ENCODE results near the gene RIMKLB. TPM values are rescaled to one million over a fixed set of nuclear protein-coding genes. Genes with fewer than 3 reads are reported as not detected.

RIMKLB gene, protein sequence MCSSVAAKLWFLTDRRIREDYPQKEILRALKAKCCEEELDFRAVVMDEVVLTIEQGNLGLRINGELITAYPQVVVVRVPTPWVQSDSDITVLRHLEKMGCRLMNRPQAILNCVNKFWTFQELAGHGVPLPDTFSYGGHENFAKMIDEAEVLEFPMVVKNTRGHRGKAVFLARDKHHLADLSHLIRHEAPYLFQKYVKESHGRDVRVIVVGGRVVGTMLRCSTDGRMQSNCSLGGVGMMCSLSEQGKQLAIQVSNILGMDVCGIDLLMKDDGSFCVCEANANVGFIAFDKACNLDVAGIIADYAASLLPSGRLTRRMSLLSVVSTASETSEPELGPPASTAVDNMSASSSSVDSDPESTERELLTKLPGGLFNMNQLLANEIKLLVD
- total RNA-seq (10 to 100 TPM in 8 of 9 donors, 1 to 10 TPM in 1; 8.5 to 16.9 (median 11.9) TPM), polyA plus RNA-seq (10 to 100 TPM in 1 of 2 donors, 1 to 10 TPM in 1; 7.4 to 15.4 TPM)
- long read RNA-seq, donor 1, transcript RIMKLB-205 (6 exons, 2,236 nt): major isoform, 5 of 11 reads
- long read RNA-seq, donor 1, partial matches to known transcripts: 0 of 11 reads
- long read RNA-seq, donor 1, other reads (novel, unspliced or antisense): 6 of 11 reads
- long read RNA-seq, donor 2, partial matches to known transcripts: 1 of 10 reads
- long read RNA-seq, donor 2, other reads (novel, unspliced or antisense): 6 of 10 reads
- long read RNA-seq, donor 3, full-length matches to known transcripts: 1 of 8 reads
- long read RNA-seq, donor 3, partial matches to known transcripts: 0 of 8 reads
- long read RNA-seq, donor 3, other reads (novel, unspliced or antisense): 7 of 8 reads

- no peaks in the 10 kb centered on the region for H3K9me3 ChIP-seq
- peaks cover 0 to 47% (median 36%) of the 10 kb centered on the region in 12 donors for H3K4me1 ChIP-seq
- H3K27ac ChIP-seq: peak within 1 kb of the TSS; percentile 79 to 97 (median 91)
- peak; percentile 71 to 96 (median 92) for ATAC-seq
- 0 to 1% (median 0%) methylated on average over 36 to 88 of the region's 88 CpGs for WGBS, 4 donors
- no peaks in the 10 kb centered on the region for H3K27me3 ChIP-seq
- intact Hi-C loops (cut with DNase I): no loop called here
- DNase-seq: peak; percentile 87 to 91 (median 89)
- peak within 1 kb of the TSS; percentile 70 to 100 (median 94) for H3K4me3 ChIP-seq
- no peaks in the 10 kb centered on the region for H3K36me3 ChIP-seq
- TF ChIP-seq, protein P1, sequence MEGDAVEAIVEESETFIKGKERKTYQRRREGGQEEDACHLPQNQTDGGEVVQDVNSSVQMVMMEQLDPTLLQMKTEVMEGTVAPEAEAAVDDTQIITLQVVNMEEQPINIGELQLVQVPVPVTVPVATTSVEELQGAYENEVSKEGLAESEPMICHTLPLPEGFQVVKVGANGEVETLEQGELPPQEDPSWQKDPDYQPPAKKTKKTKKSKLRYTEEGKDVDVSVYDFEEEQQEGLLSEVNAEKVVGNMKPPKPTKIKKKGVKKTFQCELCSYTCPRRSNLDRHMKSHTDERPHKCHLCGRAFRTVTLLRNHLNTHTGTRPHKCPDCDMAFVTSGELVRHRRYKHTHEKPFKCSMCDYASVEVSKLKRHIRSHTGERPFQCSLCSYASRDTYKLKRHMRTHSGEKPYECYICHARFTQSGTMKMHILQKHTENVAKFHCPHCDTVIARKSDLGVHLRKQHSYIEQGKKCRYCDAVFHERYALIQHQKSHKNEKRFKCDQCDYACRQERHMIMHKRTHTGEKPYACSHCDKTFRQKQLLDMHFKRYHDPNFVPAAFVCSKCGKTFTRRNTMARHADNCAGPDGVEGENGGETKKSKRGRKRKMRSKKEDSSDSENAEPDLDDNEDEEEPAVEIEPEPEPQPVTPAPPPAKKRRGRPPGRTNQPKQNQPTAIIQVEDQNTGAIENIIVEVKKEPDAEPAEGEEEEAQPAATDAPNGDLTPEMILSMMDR (IDR thresholded peaks at IDR 0.05): no peak
- TF ChIP-seq POLR2A (IDR thresholded peaks at IDR 0.05): peak in 1 of 2 donors; percentile 34
Observed at GRCh38 chr12:8697476-8698131, at the start of gene RIMKLB. TSS of gene RIMKLB (plus strand) at chr12:8697991. CDS start at chr12:8713867, 15,876 bp downstream.

- DNase-seq: no peak
- H3K27me3 ChIP-seq: no peaks in the 10 kb centered on the region
- H3K36me3 ChIP-seq: peaks cover 0 to 11% (median 0%) of the 10 kb centered on the region in 9 donors
- H3K27ac ChIP-seq: no peak overlapping the region
- TF ChIP-seq POLR2A (IDR thresholded peaks at IDR 0.05): no peak
- TF ChIP-seq, protein P1 (IDR thresholded peaks at IDR 0.05): no peak
- 78 to 86% (median 84%) methylated on average over 8 of the region's 8 CpGs for WGBS, 4 donors
- intact Hi-C loops (cut with DNase I): no loop called here
- H3K9me3 ChIP-seq: no peaks in the 10 kb centered on the region
- peak in 1 of 4 donors; percentile 13 for ATAC-seq
- H3K4me1 ChIP-seq: no peaks in the 10 kb centered on the region
- H3K4me3 ChIP-seq: no peak overlapping the region
Observed at GRCh38 chr12:8648576-8649205, 49.1 kb upstream of the RIMKLB start.

DNA sequence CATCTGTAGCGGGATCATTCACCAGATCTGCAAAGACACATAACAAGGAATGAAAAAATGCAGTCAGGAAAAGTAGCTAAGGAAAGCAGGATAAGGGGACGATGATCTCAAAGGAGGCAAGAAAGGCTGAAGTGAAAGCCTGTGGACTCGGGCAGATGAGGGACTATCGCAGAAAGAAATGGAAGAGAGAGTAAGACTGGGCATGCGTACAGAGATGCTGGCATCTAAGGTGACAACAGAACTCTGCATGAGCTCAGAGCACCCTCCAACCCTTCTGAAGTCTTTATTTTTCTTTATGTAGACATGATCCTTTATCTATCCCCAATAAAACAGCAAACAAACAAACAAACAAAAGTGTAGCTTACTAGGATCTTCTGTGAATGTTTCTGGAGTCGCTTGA lies 42.4 kb upstream of the RIMKLB start:
- 73 to 80% (median 77%) methylated on average over 6 of the region's 6 CpGs for WGBS, 4 donors
- peaks cover 0 to 6% (median 0%) of the 10 kb centered on the region in 12 donors for H3K9me3 ChIP-seq
- H3K27me3 ChIP-seq: no peaks in the 10 kb centered on the region
- no peaks in the 10 kb centered on the region for H3K36me3 ChIP-seq
- TF ChIP-seq POLR2A (IDR thresholded peaks at IDR 0.05): no peak
- TF ChIP-seq, protein P1 (IDR thresholded peaks at IDR 0.05): no peak
- peaks cover 0 to 3% (median 0%) of the 10 kb centered on the region in 12 donors for H3K4me1 ChIP-seq
- DNase-seq (no peak), ATAC-seq (no peak)
- intact Hi-C loops (cut with DNase I): loop anchor here in 3 of 10 donors (5.0 to 10.0 kb wide), 3 partner anchors 229 to 379 kb away; no protein-coding TSS in a partner anchor
- H3K4me3 ChIP-seq: no peak overlapping the region
- no peak overlapping the region for H3K27ac ChIP-seq
